Measurements from ENCODE around the gene INPP4B.

- TF ChIP-seq EZH2 (IDR thresholded peaks at IDR 0.05; ENCODE audit: borderline replicate concordance, insufficient read depth, low read depth, low read length, poor library complexity, severe bottlenecking), result no peak
- TF ChIP-seq, protein P1, sequence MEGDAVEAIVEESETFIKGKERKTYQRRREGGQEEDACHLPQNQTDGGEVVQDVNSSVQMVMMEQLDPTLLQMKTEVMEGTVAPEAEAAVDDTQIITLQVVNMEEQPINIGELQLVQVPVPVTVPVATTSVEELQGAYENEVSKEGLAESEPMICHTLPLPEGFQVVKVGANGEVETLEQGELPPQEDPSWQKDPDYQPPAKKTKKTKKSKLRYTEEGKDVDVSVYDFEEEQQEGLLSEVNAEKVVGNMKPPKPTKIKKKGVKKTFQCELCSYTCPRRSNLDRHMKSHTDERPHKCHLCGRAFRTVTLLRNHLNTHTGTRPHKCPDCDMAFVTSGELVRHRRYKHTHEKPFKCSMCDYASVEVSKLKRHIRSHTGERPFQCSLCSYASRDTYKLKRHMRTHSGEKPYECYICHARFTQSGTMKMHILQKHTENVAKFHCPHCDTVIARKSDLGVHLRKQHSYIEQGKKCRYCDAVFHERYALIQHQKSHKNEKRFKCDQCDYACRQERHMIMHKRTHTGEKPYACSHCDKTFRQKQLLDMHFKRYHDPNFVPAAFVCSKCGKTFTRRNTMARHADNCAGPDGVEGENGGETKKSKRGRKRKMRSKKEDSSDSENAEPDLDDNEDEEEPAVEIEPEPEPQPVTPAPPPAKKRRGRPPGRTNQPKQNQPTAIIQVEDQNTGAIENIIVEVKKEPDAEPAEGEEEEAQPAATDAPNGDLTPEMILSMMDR (IDR thresholded peaks at IDR 0.05), result no peak
These were observed 12.9 kb upstream of the INPP4B start for GRCh38 chr4:142858965-142859364.

All from B cell (primary cell).